ENCODE data around the gene PCYOX1L. TPM values are rescaled to one million over a fixed set of nuclear protein-coding genes. Genes with fewer than 3 reads are reported as not detected.

Gene PCYOX1L
- total RNA-seq, 1 experiment from 2014 or later: 14.0 TPM

GRCh38 chr5:149364719-149365118 is 6.9 kb downstream of the PCYOX1L start:
- in situ Hi-C loops (cut with HindIII; ENCODE audit: low sequenced_read_pairs): no loop called here
- DNase-seq (ENCODE audit: low spot score): no peak

DNA sequence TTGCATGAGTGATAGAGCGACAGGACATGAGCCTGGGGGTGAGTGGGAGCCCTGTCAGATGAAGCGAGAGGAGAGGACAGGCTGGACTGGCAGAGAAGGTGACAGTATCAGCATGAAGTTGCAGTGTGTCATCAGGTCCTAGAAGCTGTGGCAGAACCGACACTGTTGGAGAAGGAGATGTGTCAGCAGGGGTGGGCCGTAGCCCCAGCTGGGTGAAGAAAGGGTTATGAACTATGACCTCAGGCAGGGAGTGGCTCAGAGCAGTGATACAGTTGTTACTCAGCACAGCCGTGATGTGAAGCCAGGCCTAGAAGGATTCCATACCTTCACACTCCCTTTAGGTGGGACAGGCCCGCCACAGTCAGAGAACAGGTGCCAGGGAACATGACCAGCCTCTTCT is 7.6 kb downstream of the PCYOX1L start:
- in situ Hi-C loops (cut with HindIII; ENCODE audit: low sequenced_read_pairs): no loop called here
- no peak for DNase-seq (ENCODE audit: low spot score)

- in situ Hi-C loops (cut with HindIII; ENCODE audit: low sequenced_read_pairs): no loop called here
- no peak for DNase-seq (ENCODE audit: low spot score)
These were observed 8.4 kb downstream of the PCYOX1L start for GRCh38 chr5:149366169-149366729.

DNA sequence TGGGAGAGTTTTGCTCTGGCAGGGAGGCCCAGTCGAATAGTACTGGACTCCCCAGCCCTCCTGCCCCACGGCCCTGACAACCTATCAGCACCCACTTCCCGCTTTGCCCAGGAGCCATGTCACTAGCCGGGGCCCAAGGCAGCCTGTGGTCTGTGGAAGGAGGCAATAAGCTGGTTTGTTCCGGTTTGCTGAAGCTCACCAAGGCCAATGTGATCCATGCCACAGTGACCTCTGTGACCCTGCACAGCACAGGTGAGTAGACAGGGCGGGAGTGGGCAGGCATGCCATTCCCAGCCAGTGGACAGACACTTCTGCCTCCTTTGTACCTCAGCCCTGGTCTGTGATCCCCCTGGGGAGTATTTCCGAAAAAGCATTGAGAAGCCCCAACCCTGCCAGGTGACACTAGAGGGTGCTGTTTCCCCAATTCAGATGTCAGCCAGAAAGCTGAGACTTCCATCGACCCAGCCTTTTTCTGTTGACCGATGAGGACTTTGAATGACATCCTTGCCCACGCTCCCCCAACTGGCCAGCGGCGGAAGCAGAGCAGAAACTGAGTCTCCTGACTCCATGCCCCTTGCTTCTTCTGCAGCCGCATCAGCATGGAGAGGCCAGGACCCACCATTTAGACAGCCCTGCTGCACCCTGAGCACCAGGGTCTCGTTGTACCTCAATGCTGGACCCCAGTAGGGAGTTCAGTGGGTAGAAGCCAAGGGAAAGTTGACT is 9.6 kb downstream of the PCYOX1L start:
- in situ Hi-C loops (cut with HindIII; ENCODE audit: low sequenced_read_pairs): no loop called here
- DNase-seq (ENCODE audit: low spot score): peak; percentile 67

DNA sequence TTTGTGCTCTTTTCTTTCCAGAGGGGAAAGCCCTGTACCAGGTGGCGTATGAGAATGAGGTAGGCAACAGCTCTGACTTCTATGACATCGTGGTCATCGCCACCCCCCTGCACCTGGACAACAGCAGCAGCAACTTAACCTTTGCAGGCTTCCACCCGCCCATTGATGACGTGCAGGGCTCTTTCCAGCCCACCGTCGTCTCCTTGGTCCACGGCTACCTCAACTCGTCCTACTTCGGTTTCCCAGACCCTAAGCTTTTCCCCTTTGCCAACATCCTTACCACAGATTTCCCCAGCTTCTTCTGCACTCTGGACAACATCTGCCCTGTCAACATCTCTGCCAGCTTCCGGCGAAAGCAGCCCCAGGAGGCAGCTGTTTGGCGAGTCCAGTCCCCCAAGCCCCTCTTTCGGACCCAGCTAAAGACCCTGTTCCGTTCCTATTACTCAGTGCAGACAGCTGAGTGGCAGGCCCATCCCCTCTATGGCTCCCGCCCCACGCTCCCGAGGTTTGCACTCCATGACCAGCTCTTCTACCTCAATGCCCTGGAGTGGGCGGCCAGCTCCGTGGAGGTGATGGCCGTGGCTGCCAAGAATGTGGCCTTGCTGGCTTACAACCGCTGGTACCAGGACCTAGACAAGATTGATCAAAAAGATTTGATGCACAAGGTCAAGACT is 10.3 kb downstream of the PCYOX1L start:
- DNase-seq (ENCODE audit: low spot score): no peak
- in situ Hi-C loops (cut with HindIII; ENCODE audit: low sequenced_read_pairs): no loop called here

DNA sequence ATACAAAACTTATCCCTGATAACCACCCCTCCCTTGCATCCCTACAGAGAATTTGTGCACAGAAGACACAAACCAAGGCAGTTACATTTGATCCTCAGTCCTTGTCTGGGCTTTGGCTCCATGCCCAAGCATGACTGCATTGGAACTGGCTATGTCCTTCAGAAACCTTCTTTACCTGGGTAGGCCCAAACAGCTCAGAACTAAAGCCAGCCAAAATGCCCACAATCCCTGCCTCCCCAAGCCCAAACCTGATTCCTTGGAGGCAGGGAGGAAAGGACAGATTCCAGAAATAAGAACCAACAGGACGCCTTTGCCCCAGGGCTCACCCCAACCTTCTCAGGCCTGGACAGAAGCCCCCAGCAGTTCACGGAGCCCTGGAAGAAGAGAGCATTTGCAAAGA is 13.0 kb downstream of the PCYOX1L start:
- in situ Hi-C loops (cut with HindIII; ENCODE audit: low sequenced_read_pairs): no loop called here
- peak; percentile 28 for DNase-seq (ENCODE audit: low spot score)

GRCh38 chr5:149371296-149371962 is 13.6 kb downstream of the PCYOX1L start:
- DNase-seq (ENCODE audit: low spot score): peak; percentile 55
- in situ Hi-C loops (cut with HindIII; ENCODE audit: low sequenced_read_pairs): no loop called here

- no peak for DNase-seq (ENCODE audit: low spot score)
- in situ Hi-C loops (cut with HindIII; ENCODE audit: low sequenced_read_pairs): no loop called here
These were observed 14.4 kb downstream of the PCYOX1L start for GRCh38 chr5:149372076-149372795.

DNA sequence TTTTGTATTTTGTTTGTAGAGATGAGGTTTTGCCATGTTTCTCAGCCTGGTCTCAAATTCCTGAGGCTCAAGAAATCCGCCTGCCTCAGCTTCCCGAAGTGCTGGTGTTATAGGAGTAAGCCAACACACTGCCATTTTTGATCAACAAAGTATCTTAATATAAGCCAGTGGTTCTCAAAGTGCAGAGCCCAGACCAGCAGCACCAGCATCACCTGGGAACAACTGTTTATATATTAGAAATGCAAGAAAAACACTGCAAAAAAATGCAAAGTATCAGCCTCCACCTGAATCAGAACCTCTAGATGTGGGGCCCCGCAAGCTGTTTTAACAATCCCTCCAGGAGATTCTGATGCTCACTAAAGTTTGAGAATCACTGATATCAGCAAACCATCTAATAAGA is 15.1 kb downstream of the PCYOX1L start:
- no peak for DNase-seq (ENCODE audit: low spot score)
- in situ Hi-C loops (cut with HindIII; ENCODE audit: low sequenced_read_pairs): no loop called here

DNA sequence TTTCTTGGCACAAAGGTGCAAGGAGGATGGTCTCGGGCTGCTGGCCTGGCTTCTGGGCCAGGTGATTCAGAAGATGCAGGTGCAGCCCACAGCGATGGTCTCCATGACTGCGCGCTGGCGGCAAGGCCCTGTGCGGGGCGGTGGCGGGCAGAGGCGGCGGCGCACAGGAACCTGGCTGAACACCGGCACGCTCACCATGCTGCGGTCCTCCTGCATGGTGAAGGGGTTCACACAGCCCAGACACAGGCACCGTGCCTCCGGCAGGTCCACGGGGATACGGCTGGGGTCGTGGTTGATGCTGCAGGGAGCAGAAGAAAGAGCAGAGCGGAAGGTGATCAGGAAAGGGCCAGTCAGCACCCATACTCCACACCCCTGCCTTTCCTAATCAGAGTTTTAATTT is 16.5 kb downstream of the PCYOX1L start:
- no peak for DNase-seq (ENCODE audit: low spot score)
- in situ Hi-C loops (cut with HindIII; ENCODE audit: low sequenced_read_pairs): no loop called here

- no peak for DNase-seq (ENCODE audit: low spot score)
- in situ Hi-C loops (cut with HindIII; ENCODE audit: low sequenced_read_pairs): no loop called here
These were observed 17.0 kb downstream of the PCYOX1L start for GRCh38 chr5:149374801-149375200.

GRCh38 chr5:149375434-149375833 is 17.6 kb downstream of the PCYOX1L start:
- in situ Hi-C loops (cut with HindIII; ENCODE audit: low sequenced_read_pairs): no loop called here
- no peak for DNase-seq (ENCODE audit: low spot score)

DNA sequence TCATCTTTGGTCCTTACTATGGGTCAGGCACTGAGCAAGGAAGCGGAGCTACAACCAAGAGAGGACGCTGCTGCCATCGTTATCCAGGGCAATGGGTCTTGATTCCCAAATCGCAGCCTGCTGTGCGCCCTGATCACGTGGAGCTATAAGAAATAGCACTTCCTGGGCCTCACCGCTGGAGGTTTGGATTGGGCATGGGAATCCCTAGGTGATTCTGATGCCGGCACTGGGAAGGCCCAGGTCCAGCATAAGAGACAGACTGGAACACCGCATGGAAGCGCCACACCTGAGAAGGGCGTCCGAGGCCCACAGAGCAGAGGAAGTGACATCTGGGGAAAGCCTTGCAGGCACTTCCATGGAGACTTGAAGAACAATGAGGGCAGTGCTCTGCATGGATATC is 18.3 kb downstream of the PCYOX1L start:
- in situ Hi-C loops (cut with HindIII; ENCODE audit: low sequenced_read_pairs): no loop called here
- no peak for DNase-seq (ENCODE audit: low spot score)

DNA sequence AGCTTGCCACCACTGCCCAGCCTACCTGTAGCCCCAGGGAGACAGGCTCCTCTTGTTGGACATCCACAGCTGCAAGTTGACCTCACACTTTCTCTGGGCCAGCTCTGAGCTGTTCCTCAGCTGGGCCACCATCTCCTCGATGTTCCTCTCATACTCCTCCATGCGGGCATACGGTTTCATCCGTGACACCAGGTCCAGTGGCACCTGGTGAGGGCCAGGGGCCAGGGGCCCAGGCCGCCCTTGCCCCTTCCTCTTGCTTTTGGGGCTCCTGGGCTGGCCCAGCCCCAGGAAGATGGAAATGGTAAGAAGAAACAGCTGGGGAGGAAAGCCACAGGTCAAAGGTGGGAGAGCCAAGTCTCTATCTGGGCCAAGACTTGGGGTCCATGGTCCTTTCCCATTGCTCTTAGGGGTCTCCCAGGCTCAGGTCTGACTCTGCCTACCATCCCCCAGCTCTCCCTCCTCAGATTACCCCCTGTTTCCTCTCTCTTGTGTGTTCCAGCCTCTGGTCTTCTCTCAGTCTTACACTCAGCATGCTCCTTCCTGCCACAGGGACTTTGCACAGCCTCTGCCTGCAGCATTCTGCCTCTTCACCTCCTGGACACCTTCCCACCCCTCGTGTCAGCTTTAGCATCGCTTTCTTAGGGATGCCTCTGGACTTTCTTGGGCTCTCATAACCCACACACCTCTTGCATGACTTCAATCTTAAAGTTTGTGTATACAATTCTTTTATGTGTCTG is 19.0 kb downstream of the PCYOX1L start:
- in situ Hi-C loops (cut with HindIII; ENCODE audit: low sequenced_read_pairs): no loop called here
- no peak for DNase-seq (ENCODE audit: low spot score)

- in situ Hi-C loops (cut with HindIII; ENCODE audit: low sequenced_read_pairs): no loop called here
- DNase-seq (ENCODE audit: low spot score): no peak
These were observed 20.5 kb downstream of the PCYOX1L start for GRCh38 chr5:149378241-149378820.

GRCh38 chr5:149379177-149379761 is 21.4 kb downstream of the PCYOX1L start, which contains the start of gene IL17B:
Gene IL17B, minus strand, starts transcription at chr5:149379292. Its CDS starts 67 bp downstream, at chr5:149379225.
- in situ Hi-C loops (cut with HindIII; ENCODE audit: low sequenced_read_pairs): no loop called here
- no peak for DNase-seq (ENCODE audit: low spot score)

GRCh38 chr5:149379818-149380374 is 22.1 kb downstream of the PCYOX1L start:
- DNase-seq (ENCODE audit: low spot score): no peak
- in situ Hi-C loops (cut with HindIII; ENCODE audit: low sequenced_read_pairs): no loop called here

Measured in G401 (cell line).